NCI-H1436 treated with DMSO at 0.1 percent for 48 hours (cell line): Measurements from ENCODE around the gene CA9.
"Not testable (repeated sequence)": the region's sequence is repeated elsewhere in the genome, so short reads cannot be mapped to it uniquely, and the experiment has no call there.

Experiments used
- DNase-seq: peaks from one replicate; lab custom pipeline; 2025; lab: John Stamatoyannopoulos, UW

CA9 gene

GRCh38 chr9:35673132-35674024 is at the start of gene CA9:
Gene CA9, plus strand, starts transcription at chr9:35673928. Its CDS starts 32 bp downstream, at chr9:35673960.
- DNase-seq: no peak

GRCh38 chr9:35627575-35627974 is 46.2 kb upstream of the CA9 start:
- DNase-seq: no peak

- DNase-seq: no peak
Observed at GRCh38 chr9:35628389-35628991, 45.2 kb upstream of the CA9 start.

GRCh38 chr9:35629597-35629996 is 44.1 kb upstream of the CA9 start:
- no peak for DNase-seq

GRCh38 chr9:35635730-35636129 is 38.0 kb upstream of the CA9 start:
- DNase-seq: no peak

- no peak for DNase-seq
Observed at GRCh38 chr9:35636135-35636876, 37.4 kb upstream of the CA9 start.

- DNase-seq: not testable (repeated sequence)
Observed at GRCh38 chr9:35636877-35637246, 36.9 kb upstream of the CA9 start.

- not testable (repeated sequence) for DNase-seq
Observed at GRCh38 chr9:35637427-35637955, 36.2 kb upstream of the CA9 start.

- DNase-seq: not testable (repeated sequence)
Observed at GRCh38 chr9:35638751-35639150, 35.0 kb upstream of the CA9 start.

- DNase-seq: not testable (repeated sequence)
Observed at GRCh38 chr9:35639225-35639624, 34.5 kb upstream of the CA9 start.

GRCh38 chr9:35639631-35640030 is 34.1 kb upstream of the CA9 start:
- no peak for DNase-seq

- not testable (repeated sequence) for DNase-seq
Observed at GRCh38 chr9:35640431-35640830, 33.3 kb upstream of the CA9 start.

GRCh38 chr9:35641478-35641877 is 32.2 kb upstream of the CA9 start:
- not testable (repeated sequence) for DNase-seq

- DNase-seq: no peak
Observed at GRCh38 chr9:35643046-35643445, 30.7 kb upstream of the CA9 start.

GRCh38 chr9:35645736-35646135 is 28.0 kb upstream of the CA9 start:
- DNase-seq: not testable (repeated sequence)

- DNase-seq: no peak
Observed at GRCh38 chr9:35646153-35646532, 27.6 kb upstream of the CA9 start.

- DNase-seq: peak; percentile 62
Observed at GRCh38 chr9:35646533-35647265, 27.0 kb upstream of the CA9 start.

GRCh38 chr9:35649431-35650340 is 24.0 kb upstream of the CA9 start:
- no peak for DNase-seq

GRCh38 chr9:35650341-35651158 is 23.2 kb upstream of the CA9 start, which contains the start of gene SIT1:
Gene SIT1, minus strand, starts transcription at chr9:35650931. Its CDS starts 78 bp downstream, at chr9:35650853.
- no peak for DNase-seq
